ENCODE measurements around the gene PIP.
"Not testable (repeated sequence)": the region's sequence is repeated elsewhere in the genome, so short reads cannot be mapped to it uniquely, and the experiment has no call there.

Gene PIP

DNA sequence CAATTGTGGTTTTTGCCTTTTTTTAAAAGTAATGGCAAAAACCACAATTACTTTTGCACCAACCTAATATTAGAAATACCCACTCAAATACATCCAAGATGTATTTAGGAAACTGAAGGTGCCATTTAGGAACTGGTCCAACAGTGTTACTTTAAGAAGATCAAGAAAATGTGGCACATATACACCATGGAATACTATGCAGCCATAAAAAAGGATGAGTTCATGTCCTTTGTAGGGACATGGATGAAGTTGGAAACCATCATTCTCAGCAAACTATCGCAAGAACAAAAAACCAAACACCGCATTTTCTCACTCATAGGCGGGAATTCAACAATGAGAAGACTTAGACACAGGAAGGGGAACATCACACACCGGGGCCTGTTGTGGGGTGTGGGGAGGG lies 48.9 kb downstream of the PIP start:
- DNase-seq: not testable (repeated sequence)

DNA sequence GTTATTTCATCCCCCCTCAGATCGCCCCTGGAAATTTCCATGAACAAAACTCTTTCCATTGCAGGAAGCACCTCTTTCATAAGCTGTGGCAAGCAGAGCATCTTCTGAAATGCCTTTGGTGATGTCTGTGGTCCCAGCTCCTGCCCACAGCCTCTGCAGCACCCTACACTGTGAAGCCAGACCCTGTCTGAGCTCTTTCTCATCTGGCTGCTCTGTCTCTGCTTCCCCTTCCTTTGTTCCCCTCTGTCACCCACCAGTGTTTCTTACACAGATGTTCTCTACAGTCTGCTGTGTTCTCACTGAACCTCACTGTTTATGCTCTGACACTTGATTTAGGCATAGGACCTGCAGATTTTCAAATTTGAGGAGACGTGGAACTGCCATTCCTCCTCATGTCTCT lies 49.5 kb downstream of the PIP start:
- DNase-seq: no peak

- no peak for DNase-seq
These were observed 51.1 kb downstream of the PIP start, which contains the start of gene TAS2R39 for GRCh38 chr7:143183024-143183423. Gene TAS2R39, plus strand, starts transcription at chr7:143183419. Its CDS starts 0 bp downstream, at chr7:143183419.

DNA sequence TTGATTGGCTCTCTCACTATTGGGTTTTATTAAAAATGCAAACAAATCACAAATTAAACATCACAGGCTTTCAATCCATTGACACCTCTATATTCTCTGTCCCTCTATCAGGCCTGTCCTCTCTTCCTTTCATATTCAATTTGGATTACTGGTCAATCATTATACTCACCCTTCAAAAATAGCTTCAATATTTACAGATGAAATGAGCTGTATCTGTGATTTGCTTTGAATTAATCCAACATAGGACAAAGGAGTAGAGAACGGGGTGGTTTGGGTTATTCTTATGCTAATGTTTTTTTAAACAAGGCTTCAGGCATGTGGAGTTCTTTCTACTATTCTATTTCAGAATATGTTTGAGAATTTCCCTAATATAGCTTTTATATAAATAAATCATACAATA lies 53.7 kb downstream of the PIP start:
- DNase-seq: no peak

DNA sequence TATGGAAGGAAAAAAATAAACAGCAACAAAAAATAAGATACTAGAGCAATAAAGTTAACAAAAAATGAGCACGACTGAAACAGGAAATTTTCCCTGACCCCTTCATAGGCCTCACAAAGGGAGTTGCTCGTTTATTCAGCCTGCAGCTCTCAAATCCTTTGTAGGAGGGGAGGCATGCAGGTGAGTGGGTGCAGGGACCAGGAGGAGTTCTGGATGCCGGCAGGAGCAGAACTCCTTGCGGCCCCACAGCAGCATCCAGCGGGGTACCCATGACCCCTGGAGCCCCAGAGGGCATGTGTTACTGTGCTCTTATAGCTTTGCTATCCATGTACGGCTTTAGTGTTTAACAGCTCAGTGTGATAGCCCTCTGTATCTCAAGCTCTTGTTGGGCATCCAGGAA lies 57.1 kb downstream of the PIP start:
- DNase-seq: no peak

Data from NCI-H1417 (cell line).